Measurements from ENCODE around the gene SYNDIG1L.

The SYNDIG1L gene

GRCh38 chr14:74358176-74358829 is 67.7 kb downstream of the SYNDIG1L start:
- no peak for DNase-seq

GRCh38 chr14:74357585-74357984 is 68.4 kb downstream of the SYNDIG1L start:
- DNase-seq: no peak

- no peak for DNase-seq
Measured at GRCh38 chr14:74356892-74357575, 69.0 kb downstream of the SYNDIG1L start.

Measured in NCI-H526 (cell line).